ELR (cell line): ENCODE data around the gene DRAM2.
"Not testable (repeated sequence)": the region's sequence is repeated elsewhere in the genome, so short reads cannot be mapped to it uniquely, and the experiment has no call there.

Source experiments
- DNase-seq: peaks from one replicate; pipeline ENCODE4 v3.0.0-alpha.2; 2015; ENCODE audit warnings: low read depth

DRAM2 gene

GRCh38 chr1:111142356-111142975 lies 2.6 kb upstream of the DRAM2 start:
- DNase-seq: no peak

GRCh38 chr1:111141245-111142220 lies 1.6 kb upstream of the DRAM2 start:
- no peak for DNase-seq

- DNase-seq: peak; percentile 80
These were observed 731 bp upstream of the DRAM2 start for GRCh38 chr1:111140680-111140967.

- DNase-seq: peak; percentile 73
These were observed 453 bp downstream of the DRAM2 start for GRCh38 chr1:111139324-111139955.

GRCh38 chr1:111133866-111134265 lies 6.0 kb downstream of the DRAM2 start:
- no peak for DNase-seq

- DNase-seq: no peak
These were observed 8.2 kb downstream of the DRAM2 start for GRCh38 chr1:111131693-111132092.

- no peak for DNase-seq
These were observed 10.5 kb downstream of the DRAM2 start for GRCh38 chr1:111129376-111129775.

GRCh38 chr1:111127923-111128643 lies 11.8 kb downstream of the DRAM2 start:
- no peak for DNase-seq

- DNase-seq: no peak
These were observed 13.5 kb downstream of the DRAM2 start for GRCh38 chr1:111126354-111126753.

GRCh38 chr1:111116496-111116895 lies 23.4 kb downstream of the DRAM2 start:
- no peak for DNase-seq

- no peak for DNase-seq
These were observed 29.5 kb downstream of the DRAM2 start for GRCh38 chr1:111110197-111110899.

GRCh38 chr1:111104981-111105380 lies 34.9 kb downstream of the DRAM2 start:
- DNase-seq: no peak

GRCh38 chr1:111101854-111102642 lies 37.8 kb downstream of the DRAM2 start:
- DNase-seq: no peak

- no peak for DNase-seq
These were observed 40.6 kb downstream of the DRAM2 start for GRCh38 chr1:111099289-111099688.

- DNase-seq: no peak
These were observed 42.4 kb downstream of the DRAM2 start for GRCh38 chr1:111097356-111098099.

- not testable (repeated sequence) for DNase-seq
These were observed 44.5 kb downstream of the DRAM2 start for GRCh38 chr1:111095421-111095820.

GRCh38 chr1:111089638-111090037 lies 50.3 kb downstream of the DRAM2 start:
- no peak for DNase-seq

- DNase-seq: no peak
These were observed 54.2 kb downstream of the DRAM2 start for GRCh38 chr1:111085676-111086075.

- DNase-seq: no peak
These were observed 54.9 kb downstream of the DRAM2 start for GRCh38 chr1:111084999-111085398.
